ENCODE results near the gene SEC16A.
A peak's percentile ranks its signal among the peaks of the same experiment; 100 is the strongest.

SEC16A gene

GRCh38 chr9:136463578-136463977 is 19.3 kb downstream of the SEC16A start:
- no peak for DNase-seq (ENCODE audit: low read depth, low spot score)

- DNase-seq (ENCODE audit: low read depth, low spot score): no peak
These were observed 20.2 kb downstream of the SEC16A start for GRCh38 chr9:136462664-136463063.

- DNase-seq (ENCODE audit: low read depth, low spot score): no peak
These were observed 22.0 kb downstream of the SEC16A start for GRCh38 chr9:136460772-136461325.

- no peak for DNase-seq (ENCODE audit: low read depth, low spot score)
These were observed 23.4 kb downstream of the SEC16A start for GRCh38 chr9:136459425-136459824.

GRCh38 chr9:136457326-136457725 is 25.5 kb downstream of the SEC16A start:
- DNase-seq (ENCODE audit: low read depth, low spot score): no peak

GRCh38 chr9:136456258-136456657 is 26.6 kb downstream of the SEC16A start:
- DNase-seq (ENCODE audit: low read depth, low spot score): no peak

- DNase-seq (ENCODE audit: low read depth, low spot score): no peak
These were observed 27.5 kb downstream of the SEC16A start for GRCh38 chr9:136455043-136456002.

GRCh38 chr9:136454026-136454796 is 28.6 kb downstream of the SEC16A start:
- DNase-seq (ENCODE audit: low read depth, low spot score): no peak

- no peak for DNase-seq (ENCODE audit: low read depth, low spot score)
These were observed 29.5 kb downstream of the SEC16A start for GRCh38 chr9:136453326-136453725.

- DNase-seq (ENCODE audit: low read depth, low spot score): no peak
These were observed 31.5 kb downstream of the SEC16A start for GRCh38 chr9:136451221-136451877.

- no peak for DNase-seq (ENCODE audit: low read depth, low spot score)
These were observed 34.2 kb downstream of the SEC16A start for GRCh38 chr9:136448655-136449054.

- no peak for DNase-seq (ENCODE audit: low read depth, low spot score)
These were observed 35.6 kb downstream of the SEC16A start for GRCh38 chr9:136447173-136447778.

GRCh38 chr9:136445799-136446198 is 37.0 kb downstream of the SEC16A start:
- DNase-seq (ENCODE audit: low read depth, low spot score): no peak

GRCh38 chr9:136444102-136444501 is 38.7 kb downstream of the SEC16A start:
- no peak for DNase-seq (ENCODE audit: low read depth, low spot score)

- DNase-seq (ENCODE audit: low read depth, low spot score): no peak
These were observed 39.2 kb downstream of the SEC16A start for GRCh38 chr9:136443687-136444086.

- DNase-seq (ENCODE audit: low read depth, low spot score): no peak
These were observed 39.8 kb downstream of the SEC16A start for GRCh38 chr9:136443087-136443486.

GRCh38 chr9:136442265-136442664 is 40.6 kb downstream of the SEC16A start:
- no peak for DNase-seq (ENCODE audit: low read depth, low spot score)

GRCh38 chr9:136441681-136442245 is 41.1 kb downstream of the SEC16A start:
- no peak for DNase-seq (ENCODE audit: low read depth, low spot score)

GRCh38 chr9:136441191-136441680 is 41.6 kb downstream of the SEC16A start:
- no peak for DNase-seq (ENCODE audit: low read depth, low spot score)

GRCh38 chr9:136439481-136440408 is 43.1 kb downstream of the SEC16A start, which contains the start of gene INPP5E:
Gene INPP5E, minus strand, starts transcription at chr9:136439845. Its CDS starts 426 bp downstream, at chr9:136439419.
- DNase-seq (ENCODE audit: low read depth, low spot score): peak; percentile 47

Measured in smooth muscle cell of the brain vasculature (primary cell).